Subcutaneous adipose tissue (tissue), 4 donors: ENCODE results near the gene MKNK1. TPM values are rescaled to one million over a fixed set of nuclear protein-coding genes. Genes with fewer than 3 reads are reported as not detected.

Source experiments
- CTCF ChIP-seq: fragments of 450-650 bp; IDR thresholded peaks from one replicate; pipeline ENCODE4 v1.5.1; 2016; ENCODE audit warnings: low read depth, mild to moderate bottlenecking, control low read depth, antibody characterized with exemption, moderate library complexity
- total RNA-seq, 4 donors: library from RNA; depleted of rRNA; stranded (reverse); fragments of >200 nt; gene quantifications; one replicate each; pipeline ENCODE4 v1.1.0, GENCODE V29; 2016

Gene MKNK1
- total RNA-seq, 4 donors from 2014 or later, result 57.8 to 68.8 (median 63.7) TPM

DNA sequence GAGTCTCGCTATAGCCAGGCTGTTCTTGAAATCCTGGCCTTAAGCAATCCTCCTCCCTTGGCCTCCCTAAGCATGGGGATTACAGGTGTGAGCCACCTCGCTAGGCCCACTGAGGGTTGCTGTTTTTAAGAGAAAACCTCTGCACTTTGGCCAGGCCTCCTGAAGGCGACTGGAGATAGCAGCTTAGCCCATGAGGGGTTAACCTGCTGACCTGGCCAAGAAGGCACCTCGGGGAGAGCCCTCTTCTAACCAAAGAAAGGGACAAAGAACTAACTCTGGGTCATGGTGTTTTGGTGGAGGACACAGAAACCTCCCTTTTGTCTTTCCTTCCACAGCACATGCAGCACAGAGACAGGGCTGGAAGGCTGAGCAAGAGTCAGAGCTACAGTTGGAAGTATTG is 35.0 kb downstream of the MKNK1 start:
- no peak for TF ChIP-seq CTCF

DNA sequence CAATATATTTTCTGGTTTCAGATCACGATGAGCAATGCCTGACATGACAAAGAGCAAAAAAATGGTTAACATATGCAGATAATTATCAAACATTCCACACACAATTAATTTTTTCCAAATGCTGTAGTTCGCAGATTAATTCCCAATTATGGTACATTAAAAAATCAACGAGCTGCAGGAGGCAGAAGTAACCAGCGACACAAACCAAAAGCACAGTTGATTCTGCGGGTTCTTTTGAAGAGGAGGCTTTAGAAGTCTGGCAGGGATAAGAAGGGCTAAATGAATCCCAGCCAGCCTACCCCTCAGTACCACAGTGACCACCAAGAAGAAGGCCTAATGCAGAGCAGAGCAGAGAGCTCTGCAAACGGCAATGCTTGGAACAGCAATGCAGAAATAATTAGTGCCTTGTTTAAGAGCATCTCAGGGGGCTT is 35.6 kb downstream of the MKNK1 start:
- no peak for TF ChIP-seq CTCF

DNA sequence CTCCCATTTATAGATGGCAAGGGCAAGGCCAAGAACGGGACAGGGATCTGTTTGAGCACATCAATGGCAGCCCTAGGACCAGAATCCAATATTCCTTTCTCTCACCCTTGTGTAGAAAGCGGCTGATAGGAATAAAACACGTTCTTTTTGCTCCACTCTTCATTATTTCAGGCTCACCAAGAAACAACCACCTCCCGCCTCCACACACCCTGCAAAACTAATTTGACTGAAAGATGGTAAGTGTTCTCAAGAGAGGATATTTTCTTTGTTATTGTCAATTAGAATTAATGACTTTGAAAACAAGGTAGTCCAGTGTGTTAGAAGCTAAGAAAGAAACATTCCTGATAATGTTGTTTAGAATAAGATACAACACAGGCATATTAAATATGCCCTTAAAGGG is 40.7 kb downstream of the MKNK1 start:
- no peak for TF ChIP-seq CTCF

DNA sequence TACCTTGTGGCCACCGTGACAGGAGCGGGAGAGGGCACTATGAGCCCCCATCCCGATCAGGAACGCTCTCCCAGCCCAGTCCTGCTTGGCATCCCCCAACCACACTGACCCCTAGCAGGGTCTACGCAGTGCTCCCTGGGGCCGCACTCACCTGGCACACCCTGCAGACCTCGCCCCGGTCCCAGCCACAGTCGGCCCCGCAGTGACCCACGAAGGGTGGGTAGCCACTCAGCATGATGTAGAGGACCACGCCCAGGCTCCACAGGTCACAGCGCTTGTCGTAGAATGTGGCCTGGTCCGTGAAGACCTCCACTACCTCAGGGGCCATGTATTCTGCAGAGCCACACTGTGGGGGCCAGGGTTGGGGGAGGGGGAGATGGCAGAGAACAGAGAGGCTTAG is 41.6 kb downstream of the MKNK1 start:
- TF ChIP-seq CTCF, result no peak

DNA sequence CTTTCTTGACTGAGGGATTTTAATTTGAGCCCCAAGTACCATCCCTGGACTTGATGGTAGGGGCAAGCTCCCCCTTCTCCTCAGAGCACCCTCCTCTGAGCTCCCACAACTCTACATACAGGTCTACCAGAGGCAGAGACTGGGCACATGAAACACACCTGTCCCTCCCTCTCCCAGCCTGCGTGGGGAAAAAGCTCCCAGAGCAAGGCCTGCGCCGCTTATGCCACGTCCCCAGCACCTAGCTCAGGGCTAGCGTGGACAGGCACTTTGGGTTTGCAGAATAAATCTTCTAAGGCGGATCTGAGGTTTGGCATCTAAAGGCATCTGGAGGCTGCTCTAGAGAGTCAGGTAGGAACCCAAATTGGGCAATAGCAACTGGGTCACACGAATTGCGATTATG is 45.1 kb downstream of the MKNK1 start:
- no peak for TF ChIP-seq CTCF

GRCh38 chr1:46558141-46558963 is 45.7 kb downstream of the MKNK1 start:
- no peak for TF ChIP-seq CTCF

GRCh38 chr1:46557403-46557802 is 46.7 kb downstream of the MKNK1 start:
- no peak for TF ChIP-seq CTCF
